HepG2 (cell line): ENCODE measurements around the gene GAS2L1. TPM values are rescaled to one million over a fixed set of nuclear protein-coding genes. Genes with fewer than 3 reads are reported as not detected.

ENCODE experiments used
- ATAC-seq: fragments of 200-7000 bp; cut with Tn5 transposase; 3 replicates; pipeline ENCODE4 v1.9.1; 2020; ENCODE audit warnings: mild to moderate bottlenecking, moderate library complexity
- BruUV-seq: library from RNA; stranded (reverse); fragments of 400-500 nt; replicated peaks from 2 replicates; lab custom pipeline; 2021; lab: Mats Ljungman, UMichigan
- CTCF ChIA-PET: fragments of 300-600 bp; formaldehyde crosslinking; extraction: SDS; loops from one replicate; lab custom pipeline; 2021; ENCODE audit warnings: low total read pairs, inconsistent platforms, low intra/inter-chr PET ratio; lab: Yijun Ruan, JAX
- POLR2A ChIA-PET: fragments of 350-600 bp; sonication (Branson Sonifier 250); formaldehyde crosslinking; loops from one replicate; lab custom pipeline; 2020; ENCODE audit warnings: antibody characterized with exemption, inconsistent platforms; lab: Yijun Ruan, JAX
- DNase-seq: peaks from one replicate; pipeline ENCODE4 v3.0.0-alpha.2; 2015; ENCODE audit warnings: low spot score
- FAIRE-seq: peaks from 3 replicates; lab custom pipeline; 2011; peaks lifted over from hg19 to GRCh38; lab: Jason Lieb, UNC
- H2AFZ ChIP-seq: one replicate; pipeline ENCODE4 v1.6.1; 2011; ENCODE audit warnings: low read length, inconsistent platforms
- H3K27ac ChIP-seq: fragments of 300-600 bp; 3 replicates; pipeline ENCODE4 v1.8.0; 2011; ENCODE audit warnings: mixed run types, mild to moderate bottlenecking, mixed read lengths, low read length, inconsistent platforms; ENCODE audit not compliant: insufficient read depth; ENCODE audit errors: extremely low read length
- H3K27me3 ChIP-seq, 2 experiments: fragments of 200-600 bp in 1 of 2; 2 replicates in 1 of 2; 3 replicates in 1 of 2; pipeline versions ENCODE4 v1.6.0 to v1.8.0; 2011; ENCODE audit warnings: low read length in 2 of 2, mild to moderate bottlenecking in 2 of 2, moderate library complexity in 2 of 2, inconsistent platforms in 1 of 2; ENCODE audit not compliant: insufficient read depth in 2 of 2, control insufficient read depth in 1 of 2
- H3K36me3 ChIP-seq, 2 experiments: fragments of 200-600 bp in 1 of 2; replicated peaks in 1 of 2; 2 replicates in 1 of 2; 3 replicates in 1 of 2; pipeline versions ENCODE4 v1.5.1 to v1.8.0; 2011; ENCODE audit warnings: low read length in 2 of 2, inconsistent platforms in 1 of 2; ENCODE audit not compliant: insufficient read depth in 2 of 2, control insufficient read depth in 1 of 2
- H3K4me1 ChIP-seq: 2 replicates; pipeline ENCODE4 v1.5.1; 2012; ENCODE audit warnings: low read length, inconsistent platforms; ENCODE audit not compliant: insufficient read depth
- H3K4me2 ChIP-seq: 2 replicates; pipeline ENCODE4 v1.6.0; 2011; ENCODE audit warnings: low read depth, low read length, inconsistent platforms
- H3K4me3 ChIP-seq, 3 experiments: fragments of 200-600 bp in 1 of 3; sonication (generic), shearing (Covaris generic) in 1 of 3; replicated peaks in 1 of 3; 2 replicates each; pipeline ENCODE4 v1.5.1; 2011 to 2016; ENCODE audit warnings: low read length in 3 of 3, inconsistent platforms in 2 of 3, low read depth in 2 of 3, mild to moderate bottlenecking in 2 of 3, control low read depth in 1 of 3, mixed read lengths in 1 of 3; ENCODE audit not compliant: insufficient read depth in 1 of 3
- H3K79me2 ChIP-seq: one replicate; pipeline ENCODE4 v1.6.1; 2011; ENCODE audit warnings: low read length, inconsistent platforms; ENCODE audit not compliant: insufficient read depth
- H3K9ac ChIP-seq: 2 replicates; pipeline ENCODE4 v1.6.0; 2011; ENCODE audit warnings: mild to moderate bottlenecking, low read depth, low read length, inconsistent platforms; ENCODE audit not compliant: insufficient read depth
- H3K9me3 ChIP-seq: 2 replicates; pipeline ENCODE4 v1.5.1; 2012; ENCODE audit warnings: mild to moderate bottlenecking, low read length
- H4K20me1 ChIP-seq: 2 replicates; pipeline ENCODE4 v1.6.0; 2011; ENCODE audit warnings: inconsistent platforms, mild to moderate bottlenecking, low read length, moderate library complexity; ENCODE audit not compliant: insufficient read depth
- MBNL3 ChIP-seq: fragments of 250-450 bp; sonication (Bioruptor Pico); conservative IDR thresholded peaks from 2 replicates; pipeline ENCODE4 v1.8.0; 2022; ENCODE audit warnings: mild to moderate bottlenecking, inconsistent platforms
- NR2F2 ChIP-seq: IDR thresholded peaks from 2 replicates; pipeline ENCODE4 v1.6.1; 2012; ENCODE audit warnings: low read depth, inconsistent platforms, borderline replicate concordance
- STAG1 ChIP-seq: sonication (generic); formaldehyde crosslinking; IDR thresholded peaks from 2 replicates; pipeline ENCODE4 v1.4.0; 2020; ENCODE audit warnings: missing genetic modification reagents
- ZNF451 ChIP-seq: sonication (generic); formaldehyde crosslinking; IDR thresholded peaks from 2 replicates; pipeline ENCODE4 v1.5.0; 2020; ENCODE audit warnings: mild to moderate bottlenecking, missing genetic modification reagents
- ZNF598 ChIP-seq: sonication (generic); formaldehyde crosslinking; IDR thresholded peaks from 2 replicates; pipeline ENCODE4 v1.5.1; 2020; ENCODE audit warnings: mild to moderate bottlenecking, missing genetic modification reagents, borderline replicate concordance
- WGBS: methylation state at CpG from one replicate; pipeline ENCODE4 v1.1.6; 2017; ENCODE audit warnings: low lambda C conversion rate; 5-methylcytosine and 5-hydroxymethylcytosine counted together
- in situ Hi-C: cut with HindIII; loops from 2 replicates; pipeline ENCODE4 v1.10.0; 2017; ENCODE audit warnings: low pct_unique_long_range_greater_than_20kb; ENCODE audit not compliant: extremely low pct_ligation_motif_present
- intact Hi-C: fragments of 100-400 bp; cut with micrococcal nuclease; formaldehyde crosslinking; loops from one replicate; pipeline ENCODE4 v1.10.0; 2022; ENCODE audit not compliant: unreplicated experiment
- polyA plus RNA-seq, 8 experiments: library from polyadenylated mRNA; depleted of rRNA in 3 of 8; stranded (reverse) in 7 of 8; unstranded in 1 of 8; fragments of >200 nt; fragmentation: Illumina TruSeq in 4 of 8; extraction: Trizol in 4 of 8; gene quantifications; 2 replicates each; pipeline versions ENCODE4 v1.2.1 to v1.2.3, GENCODE V29; 2011 to 2016; ENCODE audit warnings: low read depth in 4 of 8, missing spikeins in 1 of 8, mixed read lengths in 1 of 8; ENCODE audit not compliant: insufficient read depth in 1 of 8
- total RNA-seq, 5 experiments: library from RNA; depleted of rRNA; stranded (reverse); fragments of >200 nt; fragmentation: Illumina TruSeq; extraction: Trizol; gene quantifications; 2 replicates each; pipeline ENCODE4 v1.2.3, GENCODE V29; 2016; ENCODE audit warnings: low read depth in 1 of 5
- TF ChIP-seq, protein P1 (sequence below): sonication (generic); formaldehyde crosslinking; IDR thresholded peaks from 2 replicates; pipeline ENCODE4 v1.5.1; 2020; ENCODE audit warnings: mild to moderate bottlenecking, missing genetic modification reagents, moderate library complexity
- TF ChIP-seq, protein P2 (sequence below): sonication (generic); formaldehyde crosslinking; IDR thresholded peaks from 2 replicates; pipeline ENCODE4 v1.9.0; 2022; ENCODE audit warnings: missing genetic modification reagents, mild to moderate bottlenecking, borderline replicate concordance
- TF ChIP-seq, protein P3 (sequence below): sonication (generic); formaldehyde crosslinking; IDR thresholded peaks from 2 replicates; pipeline ENCODE4 v1.5.0; 2020; ENCODE audit warnings: mild to moderate bottlenecking, missing genetic modification reagents, moderate library complexity

Gene GAS2L1
- total and polyA plus RNA-seq, 2 of the 13 experiments (the other 11 are each of a cell fraction or from before 2014, with no cell fraction given): 1.8 to 3.3 TPM

DNA sequence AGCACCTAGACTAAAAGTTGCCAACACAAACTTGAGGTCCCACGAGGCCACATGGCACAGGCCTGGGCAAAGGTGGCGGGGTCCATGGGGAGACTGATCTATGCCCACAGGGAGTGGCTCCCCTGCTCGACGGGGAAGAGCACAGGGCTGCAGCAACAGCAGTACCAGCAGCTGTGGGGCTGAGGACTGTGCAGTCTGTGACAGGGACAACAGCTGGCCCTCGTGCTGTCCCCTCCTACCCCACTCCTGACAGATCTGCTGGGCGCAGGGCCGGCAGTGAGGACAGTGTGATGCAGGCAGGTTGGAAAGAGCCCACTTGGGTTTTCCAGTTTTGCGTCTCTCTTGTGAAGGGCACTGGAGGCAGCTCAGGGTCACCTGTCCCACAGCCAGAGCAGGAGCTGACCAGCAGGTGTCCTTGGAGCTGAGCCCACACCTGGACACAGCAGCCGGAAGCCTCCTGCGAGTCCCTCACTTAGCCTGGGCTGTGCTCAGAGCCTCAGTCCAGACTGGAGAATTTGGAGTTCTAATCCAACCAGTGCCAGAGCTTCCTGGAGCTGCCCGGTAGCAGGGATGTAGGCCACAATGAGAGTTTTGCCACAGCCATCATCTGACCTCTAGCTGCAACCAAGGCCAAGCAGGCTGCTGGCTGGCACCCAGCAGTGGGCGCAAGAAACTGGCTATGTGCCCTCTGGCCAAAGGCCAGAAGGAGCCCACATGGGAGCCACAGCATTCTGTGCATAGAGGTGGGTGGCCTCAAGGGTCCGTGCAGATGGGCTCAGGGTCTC is 3.6 kb upstream of the GAS2L1 start:
- no peaks in the 10 kb centered on the region for H3K27me3 ChIP-seq
- WGBS: 35% methylated on average over 4 of the region's 13 CpGs
- TF ChIP-seq, protein P1, sequence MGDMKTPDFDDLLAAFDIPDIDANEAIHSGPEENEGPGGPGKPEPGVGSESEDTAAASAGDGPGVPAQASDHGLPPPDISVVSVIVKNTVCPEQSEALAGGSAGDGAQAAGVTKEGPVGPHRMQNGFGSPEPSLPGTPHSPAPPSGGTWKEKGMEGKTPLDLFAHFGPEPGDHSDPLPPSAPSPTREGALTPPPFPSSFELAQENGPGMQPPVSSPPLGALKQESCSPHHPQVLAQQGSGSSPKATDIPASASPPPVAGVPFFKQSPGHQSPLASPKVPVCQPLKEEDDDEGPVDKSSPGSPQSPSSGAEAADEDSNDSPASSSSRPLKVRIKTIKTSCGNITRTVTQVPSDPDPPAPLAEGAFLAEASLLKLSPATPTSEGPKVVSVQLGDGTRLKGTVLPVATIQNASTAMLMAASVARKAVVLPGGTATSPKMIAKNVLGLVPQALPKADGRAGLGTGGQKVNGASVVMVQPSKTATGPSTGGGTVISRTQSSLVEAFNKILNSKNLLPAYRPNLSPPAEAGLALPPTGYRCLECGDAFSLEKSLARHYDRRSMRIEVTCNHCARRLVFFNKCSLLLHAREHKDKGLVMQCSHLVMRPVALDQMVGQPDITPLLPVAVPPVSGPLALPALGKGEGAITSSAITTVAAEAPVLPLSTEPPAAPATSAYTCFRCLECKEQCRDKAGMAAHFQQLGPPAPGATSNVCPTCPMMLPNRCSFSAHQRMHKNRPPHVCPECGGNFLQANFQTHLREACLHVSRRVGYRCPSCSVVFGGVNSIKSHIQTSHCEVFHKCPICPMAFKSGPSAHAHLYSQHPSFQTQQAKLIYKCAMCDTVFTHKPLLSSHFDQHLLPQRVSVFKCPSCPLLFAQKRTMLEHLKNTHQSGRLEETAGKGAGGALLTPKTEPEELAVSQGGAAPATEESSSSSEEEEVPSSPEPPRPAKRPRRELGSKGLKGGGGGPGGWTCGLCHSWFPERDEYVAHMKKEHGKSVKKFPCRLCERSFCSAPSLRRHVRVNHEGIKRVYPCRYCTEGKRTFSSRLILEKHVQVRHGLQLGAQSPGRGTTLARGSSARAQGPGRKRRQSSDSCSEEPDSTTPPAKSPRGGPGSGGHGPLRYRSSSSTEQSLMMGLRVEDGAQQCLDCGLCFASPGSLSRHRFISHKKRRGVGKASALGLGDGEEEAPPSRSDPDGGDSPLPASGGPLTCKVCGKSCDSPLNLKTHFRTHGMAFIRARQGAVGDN: peak; percentile 31; the same call in 1 of the 2 replicates
- TF ChIP-seq ZNF451 (CRISPR knock-in tag) (no peak), ZNF598 (CRISPR knock-in tag) (peak; percentile 42; the same call in 1 of the 2 replicates), STAG1 (0 out of 2 replicates have a peak, but pooled peaks have one; percentile 9), MBNL3 (no peak), NR2F2 (no peak)
- TF ChIP-seq, protein P2, sequence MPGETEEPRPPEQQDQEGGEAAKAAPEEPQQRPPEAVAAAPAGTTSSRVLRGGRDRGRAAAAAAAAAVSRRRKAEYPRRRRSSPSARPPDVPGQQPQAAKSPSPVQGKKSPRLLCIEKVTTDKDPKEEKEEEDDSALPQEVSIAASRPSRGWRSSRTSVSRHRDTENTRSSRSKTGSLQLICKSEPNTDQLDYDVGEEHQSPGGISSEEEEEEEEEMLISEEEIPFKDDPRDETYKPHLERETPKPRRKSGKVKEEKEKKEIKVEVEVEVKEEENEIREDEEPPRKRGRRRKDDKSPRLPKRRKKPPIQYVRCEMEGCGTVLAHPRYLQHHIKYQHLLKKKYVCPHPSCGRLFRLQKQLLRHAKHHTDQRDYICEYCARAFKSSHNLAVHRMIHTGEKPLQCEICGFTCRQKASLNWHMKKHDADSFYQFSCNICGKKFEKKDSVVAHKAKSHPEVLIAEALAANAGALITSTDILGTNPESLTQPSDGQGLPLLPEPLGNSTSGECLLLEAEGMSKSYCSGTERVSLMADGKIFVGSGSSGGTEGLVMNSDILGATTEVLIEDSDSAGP: peak; percentile 44; the same call in 1 of the 2 replicates
- TF ChIP-seq, protein P3, sequence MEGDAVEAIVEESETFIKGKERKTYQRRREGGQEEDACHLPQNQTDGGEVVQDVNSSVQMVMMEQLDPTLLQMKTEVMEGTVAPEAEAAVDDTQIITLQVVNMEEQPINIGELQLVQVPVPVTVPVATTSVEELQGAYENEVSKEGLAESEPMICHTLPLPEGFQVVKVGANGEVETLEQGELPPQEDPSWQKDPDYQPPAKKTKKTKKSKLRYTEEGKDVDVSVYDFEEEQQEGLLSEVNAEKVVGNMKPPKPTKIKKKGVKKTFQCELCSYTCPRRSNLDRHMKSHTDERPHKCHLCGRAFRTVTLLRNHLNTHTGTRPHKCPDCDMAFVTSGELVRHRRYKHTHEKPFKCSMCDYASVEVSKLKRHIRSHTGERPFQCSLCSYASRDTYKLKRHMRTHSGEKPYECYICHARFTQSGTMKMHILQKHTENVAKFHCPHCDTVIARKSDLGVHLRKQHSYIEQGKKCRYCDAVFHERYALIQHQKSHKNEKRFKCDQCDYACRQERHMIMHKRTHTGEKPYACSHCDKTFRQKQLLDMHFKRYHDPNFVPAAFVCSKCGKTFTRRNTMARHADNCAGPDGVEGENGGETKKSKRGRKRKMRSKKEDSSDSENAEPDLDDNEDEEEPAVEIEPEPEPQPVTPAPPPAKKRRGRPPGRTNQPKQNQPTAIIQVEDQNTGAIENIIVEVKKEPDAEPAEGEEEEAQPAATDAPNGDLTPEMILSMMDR (CRISPR knock-in tag): peak; percentile 49

More for the DNA sequence above, 3.6 kb upstream of the GAS2L1 start:
- peaks cover 35% of the 10 kb centered on the region for H3K4me1 ChIP-seq
- H4K20me1 ChIP-seq: 0 out of 2 replicates have a peak, but pooled peaks cover 9% of the 10 kb centered on the region
- intact Hi-C loops (no loop called here), in situ Hi-C loops (no loop called here)
- no peak overlapping the region; the same call in 1 of the 2 replicates for H3K9ac ChIP-seq
- no TSS peak for BruUV-seq
- ATAC-seq: peak; percentile 49
- CTCF ChIA-PET: no interaction called here
- no peak for DNase-seq
- H3K79me2 ChIP-seq: no peaks in the 10 kb centered on the region
- H3K27ac ChIP-seq: no peak overlapping the region
- H3K4me2 ChIP-seq: peak overlapping the region; percentile 37
- no peak for FAIRE-seq
- H3K4me3 ChIP-seq: no peak overlapping the region
- POLR2A ChIA-PET: interaction anchor here (0.6 kb wide), 1 partner anchor 32 kb away, joined by 3 read pairs; no protein-coding TSS in a partner anchor
- H3K36me3 ChIP-seq: peaks cover 14 to 18% of the 10 kb centered on the region in 2 experiments
- H3K9me3 ChIP-seq: no peaks in the 10 kb centered on the region
- H2AFZ ChIP-seq: no peak overlapping the region
